ENCODE data around the gene APOLD1.
"Not testable (repeated sequence)": the region's sequence is repeated elsewhere in the genome, so short reads cannot be mapped to it uniquely, and the experiment has no call there.

The APOLD1 gene

GRCh38 chr12:12786706-12787601 is 1.5 kb downstream of the APOLD1 start:
- DNase-seq = peak; percentile 77

GRCh38 chr12:12788131-12788530 is 2.7 kb downstream of the APOLD1 start:
- DNase-seq = no peak

GRCh38 chr12:12788675-12789368 is 3.4 kb downstream of the APOLD1 start:
- DNase-seq = peak; percentile 78

DNA sequence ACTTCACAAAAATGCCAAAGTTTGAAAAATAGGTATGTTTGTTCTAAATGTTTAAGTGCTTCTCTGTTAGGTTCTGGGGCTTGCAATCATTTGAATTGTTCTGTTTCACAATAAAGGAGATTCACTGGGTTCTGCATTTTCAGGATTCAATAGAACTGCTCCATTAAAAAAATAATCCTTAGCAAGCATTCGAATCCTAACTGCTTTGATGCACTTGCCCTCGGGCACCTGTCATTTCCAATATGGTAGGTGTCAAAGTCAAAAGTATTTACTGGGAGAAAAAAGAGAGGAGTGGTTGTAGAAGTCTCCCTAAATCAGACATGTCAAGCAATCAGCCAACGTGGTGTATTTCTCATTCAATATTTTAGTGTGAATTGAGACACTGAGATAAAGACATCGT is 5.5 kb downstream of the APOLD1 start:
- no peak for DNase-seq

- no peak for DNase-seq
Measured at GRCh38 chr12:12791756-12792369, 6.4 kb downstream of the APOLD1 start.

GRCh38 chr12:12792421-12792820 is 7.0 kb downstream of the APOLD1 start:
- no peak for DNase-seq

DNA sequence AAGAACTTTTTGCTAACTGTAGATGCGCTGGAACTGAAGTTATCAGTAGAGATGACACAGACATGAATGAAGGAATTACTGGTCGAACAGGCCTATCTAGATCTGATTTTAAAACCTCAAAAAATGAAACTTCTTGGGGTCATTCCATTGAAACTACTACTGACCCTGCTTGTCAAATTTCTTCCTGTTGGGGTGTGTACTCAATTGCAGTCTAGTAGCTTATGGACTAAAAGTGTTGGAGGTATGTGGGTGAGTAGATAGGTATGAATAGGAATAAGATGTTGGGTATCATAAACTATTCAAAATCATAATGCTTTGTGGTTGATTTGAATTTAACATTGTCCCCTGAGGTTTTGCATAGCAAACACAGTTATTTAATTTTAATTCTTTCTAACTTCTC is 9.2 kb downstream of the APOLD1 start:
- DNase-seq = no peak

DNA sequence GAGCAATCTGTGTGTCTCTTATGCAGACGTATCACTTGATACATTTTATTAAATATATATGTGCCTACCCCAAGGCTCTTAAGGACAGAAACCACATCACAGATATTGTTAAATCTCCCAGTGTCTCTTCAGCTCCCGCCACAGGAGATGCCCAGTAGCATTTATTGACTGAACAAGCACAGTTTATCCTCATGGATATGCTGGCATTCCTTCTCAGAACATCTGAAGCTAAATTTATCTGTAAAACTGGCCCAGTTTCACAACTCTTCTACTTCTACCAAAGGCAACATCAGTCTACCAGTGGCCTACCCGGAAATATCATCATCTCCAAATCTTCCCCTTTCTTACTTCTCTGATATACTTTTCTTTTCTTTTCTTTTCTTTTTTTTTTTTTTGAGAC is 10.7 kb downstream of the APOLD1 start:
- no peak for DNase-seq

GRCh38 chr12:12796928-12797793 is 11.7 kb downstream of the APOLD1 start:
- no peak for DNase-seq

DNA sequence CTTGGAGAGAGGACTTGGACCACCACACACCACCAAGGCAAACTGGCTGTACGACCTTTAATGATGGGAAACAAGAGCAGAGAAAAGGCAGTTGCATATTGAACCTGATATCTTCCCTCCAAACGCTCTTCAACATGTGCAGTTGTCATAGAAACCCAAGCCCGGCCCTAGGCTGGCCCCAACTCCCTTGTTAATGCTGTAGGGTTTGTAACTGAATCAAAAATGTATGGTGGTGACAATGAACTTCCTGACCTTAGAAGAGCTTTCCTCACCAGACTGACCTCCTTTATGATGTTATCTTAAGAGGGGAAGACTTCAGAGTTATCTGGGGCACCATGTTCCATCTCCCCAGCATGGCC is 12.3 kb downstream of the APOLD1 start:
- no peak for DNase-seq

DNA sequence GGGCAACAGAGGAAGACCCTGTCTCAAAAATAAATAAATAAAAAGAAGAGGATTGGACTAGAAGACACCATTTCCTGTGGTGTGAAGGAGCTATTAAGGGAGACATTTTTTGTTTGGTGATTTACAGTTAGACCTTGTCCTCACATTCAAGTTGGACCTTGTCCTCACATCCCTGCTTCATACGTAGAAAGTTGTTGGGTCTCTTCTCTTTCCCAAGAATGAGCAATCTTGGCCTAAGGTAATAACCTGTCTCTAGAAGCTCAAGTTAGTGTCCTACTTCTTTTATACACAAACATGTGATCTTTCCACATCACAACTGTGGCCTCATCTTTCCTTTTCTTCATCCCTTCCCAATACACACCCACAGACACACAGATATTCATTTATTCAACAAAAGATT is 13.0 kb downstream of the APOLD1 start:
- DNase-seq = no peak

DNA sequence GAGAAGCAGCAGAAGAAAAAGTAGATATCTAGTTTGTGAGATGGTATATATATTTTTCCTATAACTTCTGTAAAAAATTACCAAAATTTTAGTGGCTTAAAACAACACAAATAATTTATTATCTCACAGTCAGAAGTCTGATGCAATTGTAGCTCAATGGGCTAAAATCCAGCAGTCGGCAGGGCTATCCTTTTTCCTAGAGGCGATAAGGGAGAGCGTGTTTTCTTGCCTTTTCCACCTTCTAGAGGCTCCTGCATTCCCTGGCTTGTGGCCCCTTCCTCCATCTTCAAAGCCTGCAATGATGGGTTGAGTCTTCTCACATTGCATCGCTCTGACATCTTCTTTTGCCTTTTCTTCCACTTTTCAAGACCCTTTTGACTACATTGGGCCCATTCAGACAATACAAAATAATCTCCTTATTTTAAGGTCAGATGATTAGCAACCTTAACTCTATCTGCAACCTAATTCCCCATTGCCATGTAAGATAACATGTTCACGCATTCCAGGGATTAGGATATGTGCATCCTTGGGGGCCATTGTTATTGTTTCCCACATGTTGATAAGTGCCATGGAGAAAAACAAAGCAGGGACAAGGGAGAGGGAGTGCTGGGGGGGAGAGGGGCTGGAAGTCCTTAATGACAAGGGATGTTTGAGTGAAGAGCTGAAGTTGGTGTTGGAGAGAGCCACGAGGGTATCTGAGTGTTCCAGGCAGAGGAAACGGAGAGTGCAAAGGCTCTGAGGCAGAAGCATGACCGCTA is 13.9 kb downstream of the APOLD1 start:
- DNase-seq = no peak

DNA sequence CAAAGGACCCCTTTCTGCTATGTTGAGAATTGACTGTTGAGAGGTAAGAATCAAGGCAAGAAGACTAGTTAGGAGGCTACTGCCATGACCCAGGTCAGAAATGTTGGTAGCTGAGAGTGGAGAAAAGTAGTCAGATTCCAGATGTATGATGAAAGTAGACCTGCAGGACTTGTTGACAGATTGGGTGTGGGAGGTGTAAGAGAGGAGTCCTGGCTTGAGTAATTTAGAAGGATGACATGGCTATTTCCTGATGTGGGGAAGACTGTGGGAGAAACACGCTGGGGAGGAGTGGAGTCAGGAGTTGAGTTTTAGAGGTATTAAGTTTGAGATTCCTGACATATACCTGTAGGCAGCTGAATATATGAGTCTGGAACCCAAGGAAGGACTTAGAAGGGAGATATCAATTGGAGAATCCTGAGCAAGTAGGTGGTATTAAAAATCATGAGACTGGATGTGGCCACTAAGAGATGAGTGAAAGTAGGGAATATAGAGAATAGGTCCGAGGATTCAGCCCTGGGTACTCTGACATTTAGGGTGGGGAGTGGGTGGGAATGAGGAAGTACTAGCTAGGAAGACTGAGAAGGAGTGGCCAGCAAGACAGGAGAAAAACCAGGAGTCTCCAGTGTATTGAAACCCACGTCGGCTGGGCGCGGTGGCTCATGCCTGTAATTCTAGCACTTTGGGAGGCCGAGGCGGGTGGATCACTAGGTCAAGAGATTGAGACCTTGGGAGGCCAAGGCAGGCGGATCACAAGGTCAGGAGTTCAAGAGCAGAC is 15.1 kb downstream of the APOLD1 start:
- peak; percentile 61 for DNase-seq

- not testable (repeated sequence) for DNase-seq
Measured at GRCh38 chr12:12801656-12802055, 16.2 kb downstream of the APOLD1 start.

DNA sequence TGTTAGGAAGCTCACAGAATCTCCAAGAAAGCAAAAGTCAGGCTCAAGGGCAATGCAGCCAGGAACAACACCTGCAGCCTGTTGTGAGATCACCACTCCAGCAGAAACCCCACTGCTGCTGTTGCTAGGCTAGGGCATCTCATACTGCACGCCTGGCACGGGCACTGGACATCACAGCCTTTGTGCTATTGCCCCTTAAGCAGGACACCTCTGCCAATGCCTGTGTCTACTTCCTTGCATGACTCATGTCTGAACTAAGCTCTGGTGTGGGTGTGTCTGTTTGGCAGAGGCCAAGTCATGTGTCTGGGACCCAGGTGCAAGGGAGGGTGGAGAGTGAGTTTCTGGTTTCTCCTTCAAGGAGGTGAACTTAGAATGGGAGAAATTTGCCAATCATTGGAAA is 17.7 kb downstream of the APOLD1 start:
- DNase-seq = peak; percentile 64

DNA sequence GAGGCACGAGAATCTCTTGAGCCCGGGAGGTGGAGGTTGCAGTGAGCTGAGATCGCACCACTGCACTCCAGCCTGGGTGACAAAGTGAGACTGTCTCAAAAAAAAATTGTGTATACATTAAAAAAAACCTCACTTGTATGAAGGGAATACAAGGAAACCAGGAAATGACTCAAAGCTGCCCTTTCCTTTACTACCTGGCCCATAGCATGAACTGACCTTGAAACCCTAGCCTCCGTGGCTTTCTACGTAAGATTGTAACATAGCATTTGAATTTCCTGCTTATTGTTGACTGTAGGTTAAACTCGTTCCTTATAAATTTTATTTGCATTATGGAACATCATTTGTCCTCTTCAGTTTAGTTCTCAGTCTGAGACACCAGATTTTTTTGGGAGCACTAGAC is 18.6 kb downstream of the APOLD1 start:
- DNase-seq = peak; percentile 36

DNA sequence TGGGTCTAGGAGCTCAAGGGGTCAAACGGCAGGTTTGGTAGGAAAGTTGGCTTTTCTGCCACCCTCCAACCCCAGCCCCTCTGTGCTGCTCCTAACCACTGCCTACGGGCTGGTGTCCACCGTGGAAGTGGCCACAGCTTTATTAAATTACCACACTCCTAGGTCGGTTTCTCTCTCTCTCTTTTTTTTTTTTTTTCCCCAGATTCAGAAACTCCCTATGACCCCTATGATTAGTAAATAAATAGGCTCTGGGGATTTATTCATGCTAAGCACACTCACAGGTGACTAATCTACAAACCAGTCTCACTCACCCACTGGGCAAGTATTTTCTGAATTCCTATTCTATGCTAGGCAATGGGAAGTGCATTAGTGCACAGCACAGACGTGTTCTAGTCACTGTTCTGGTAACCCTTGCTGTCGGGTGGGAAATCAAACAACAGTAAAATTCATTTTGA is 19.0 kb downstream of the APOLD1 start:
- DNase-seq = peak; percentile 91

DNA sequence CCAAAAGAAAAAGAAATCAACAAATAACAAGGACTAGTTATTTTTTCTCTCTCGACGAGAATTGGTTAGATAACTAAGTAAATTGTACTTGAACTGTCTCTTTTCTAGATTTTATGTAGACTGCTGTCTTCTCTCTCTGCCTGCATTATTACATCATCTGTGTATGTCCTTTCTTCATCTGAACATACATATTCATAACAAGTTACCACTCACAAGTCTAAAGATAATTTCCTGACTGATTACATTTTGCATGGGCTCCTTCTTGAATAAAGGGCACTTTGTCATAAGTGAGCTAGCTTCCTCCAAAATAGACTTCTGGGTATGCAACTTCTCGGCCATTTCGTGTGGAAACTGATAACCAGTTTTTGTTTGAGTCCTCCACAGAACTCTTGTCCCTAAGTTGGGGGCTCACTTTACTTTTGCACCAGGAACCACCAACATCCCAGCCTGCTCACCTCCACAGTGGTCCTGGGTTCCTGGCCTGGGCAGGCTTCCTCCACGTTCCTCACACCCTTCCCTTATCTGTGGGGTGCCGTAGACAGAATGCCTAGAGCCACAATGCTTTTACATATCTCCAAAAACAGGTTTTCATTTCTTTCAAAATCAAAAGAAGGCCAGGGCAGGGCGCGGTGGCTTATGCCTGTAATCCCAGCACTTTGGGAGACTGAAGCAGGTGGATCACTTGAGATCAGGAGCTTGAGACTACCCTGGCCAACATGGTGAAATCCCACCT is 21.5 kb downstream of the APOLD1 start:
- DNase-seq = no peak

GRCh38 chr12:12807517-12807903 is 22.1 kb downstream of the APOLD1 start:
- DNase-seq = not testable (repeated sequence)

DNA sequence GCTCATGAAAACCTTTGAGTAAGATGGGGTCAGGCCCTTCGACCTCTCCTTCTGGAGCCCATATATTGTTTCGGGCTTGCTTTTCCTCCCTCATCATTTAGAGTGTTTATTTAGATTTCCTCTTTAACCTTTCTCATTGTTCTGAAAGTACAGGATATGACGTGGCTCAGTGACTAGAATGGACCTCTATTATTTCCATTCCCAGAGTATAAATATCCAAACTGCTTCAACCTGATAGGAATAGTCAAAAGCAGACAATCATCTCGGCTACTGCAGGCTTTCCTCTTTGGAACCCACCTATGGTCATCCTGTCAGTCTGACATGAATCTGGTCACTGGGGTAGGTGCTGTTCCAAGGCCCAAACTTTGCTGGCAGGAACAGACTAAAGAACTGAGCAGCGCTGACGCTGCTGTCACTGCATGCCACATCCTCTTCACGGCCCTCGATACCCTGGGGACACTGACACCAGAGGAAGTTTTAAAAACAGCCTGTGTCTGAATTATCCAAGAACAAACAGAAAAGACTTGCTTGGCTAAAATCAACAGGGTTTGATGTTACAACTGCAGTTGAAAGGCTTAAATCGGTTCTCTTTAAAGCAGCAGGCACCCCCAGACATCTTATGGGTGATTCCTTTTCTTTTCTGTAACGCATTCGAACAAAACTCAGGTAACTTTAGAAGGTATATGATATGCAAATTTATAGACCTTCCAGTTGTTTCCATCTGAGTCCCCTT is 22.7 kb downstream of the APOLD1 start:
- no peak for DNase-seq

All from fibroblast of skin of right quadriceps (primary cell).